HG03378 (cell line): ENCODE results near the gene HYDIN.

Source experiments
- ATAC-seq: cut with Tn5 transposase; IDR thresholded peaks from one replicate; pipeline ENCODE4 v1.9.1; 2021; ENCODE audit warnings: mild to moderate bottlenecking, moderate library complexity; ENCODE audit not compliant: unreplicated experiment

Gene HYDIN

GRCh38 chr16:70769131-70769530, 461.4 kb downstream of the HYDIN start:
- ATAC-seq, result no peak

- no peak for ATAC-seq
These were observed 462.3 kb downstream of the HYDIN start for GRCh38 chr16:70768203-70768580.

GRCh38 chr16:70767377-70768202, 462.9 kb downstream of the HYDIN start:
- ATAC-seq, result no peak

- no peak for ATAC-seq
These were observed 463.9 kb downstream of the HYDIN start for GRCh38 chr16:70766658-70767057.

- ATAC-seq, result no peak
These were observed 464.3 kb downstream of the HYDIN start for GRCh38 chr16:70766176-70766575.

- no peak for ATAC-seq
These were observed 465.0 kb downstream of the HYDIN start for GRCh38 chr16:70765491-70765890.

- no peak for ATAC-seq
These were observed 465.9 kb downstream of the HYDIN start for GRCh38 chr16:70764632-70765031.

GRCh38 chr16:70760221-70760620, 470.3 kb downstream of the HYDIN start:
- no peak for ATAC-seq

- ATAC-seq, result no peak
These were observed 470.9 kb downstream of the HYDIN start for GRCh38 chr16:70759666-70760065.

- no peak for ATAC-seq
These were observed 471.7 kb downstream of the HYDIN start for GRCh38 chr16:70758786-70759185.
